ACHN (cell line): ENCODE measurements around the gene CHD5.

Source experiments
- DNase-seq: peaks from one replicate; pipeline ENCODE4 v3.0.0-alpha.2; 2015
- in situ Hi-C: cut with HindIII; loops from 2 replicates; pipeline ENCODE4 v1.10.0; 2017; ENCODE audit warnings: low sequenced_read_pairs, low pct_ligation_motif_present, low pct_unique_long_range_greater_than_20kb

CHD5 gene

GRCh38 chr1:6163191-6163972 is 16.7 kb downstream of the CHD5 start:
- no peak for DNase-seq
- in situ Hi-C loops, result no loop called here

- DNase-seq, result no peak
- in situ Hi-C loops, result no loop called here
These were observed 17.3 kb downstream of the CHD5 start for GRCh38 chr1:6162773-6163172.

- in situ Hi-C loops, result no loop called here
- DNase-seq, result no peak
These were observed 17.8 kb downstream of the CHD5 start for GRCh38 chr1:6162341-6162740.

GRCh38 chr1:6158181-6158580 is 21.9 kb downstream of the CHD5 start:
- in situ Hi-C loops, result no loop called here
- no peak for DNase-seq

- in situ Hi-C loops, result no loop called here
- DNase-seq, result peak; percentile 73
These were observed 22.5 kb downstream of the CHD5 start for GRCh38 chr1:6157528-6158174.

GRCh38 chr1:6157132-6157527 is 23.0 kb downstream of the CHD5 start:
- peak; percentile 8 for DNase-seq
- in situ Hi-C loops, result no loop called here

GRCh38 chr1:6154525-6155319 is 25.4 kb downstream of the CHD5 start:
- DNase-seq, result no peak
- in situ Hi-C loops, result no loop called here

- in situ Hi-C loops, result no loop called here
- no peak for DNase-seq
These were observed 27.2 kb downstream of the CHD5 start for GRCh38 chr1:6152882-6153281.

GRCh38 chr1:6152181-6152580 is 27.9 kb downstream of the CHD5 start:
- DNase-seq, result no peak
- in situ Hi-C loops, result no loop called here

- in situ Hi-C loops, result no loop called here
These were observed 28.8 kb downstream of the CHD5 start for GRCh38 chr1:6151291-6151822.

GRCh38 chr1:6150006-6150938 is 29.8 kb downstream of the CHD5 start:
- DNase-seq, result no peak
- in situ Hi-C loops, result no loop called here

More at GRCh38 chr1:6151291-6151822, 28.8 kb downstream of the CHD5 start:
- no peak for DNase-seq

GRCh38 chr1:6149597-6149996 is 30.5 kb downstream of the CHD5 start:
- in situ Hi-C loops, result no loop called here
- no peak for DNase-seq

GRCh38 chr1:6148497-6149241 is 31.5 kb downstream of the CHD5 start:
- no peak for DNase-seq
- in situ Hi-C loops, result no loop called here

GRCh38 chr1:6145864-6146410 is 34.2 kb downstream of the CHD5 start:
- in situ Hi-C loops, result no loop called here

GRCh38 chr1:6145396-6145750 is 34.7 kb downstream of the CHD5 start:
- in situ Hi-C loops, result no loop called here
- DNase-seq, result no peak

More at GRCh38 chr1:6145864-6146410, 34.2 kb downstream of the CHD5 start:
- no peak for DNase-seq

GRCh38 chr1:6144647-6145395 is 35.3 kb downstream of the CHD5 start:
- DNase-seq, result no peak
- in situ Hi-C loops, result no loop called here

GRCh38 chr1:6144175-6144574 is 35.9 kb downstream of the CHD5 start:
- DNase-seq, result no peak
- in situ Hi-C loops, result no loop called here
